ENCODE data around the gene SCYGR5. TPM values are rescaled to one million over a fixed set of nuclear protein-coding genes. Genes with fewer than 3 reads are reported as not detected.
"Not testable (repeated sequence)": the region's sequence is repeated elsewhere in the genome, so short reads cannot be mapped to it uniquely, and the experiment has no call there.

SCYGR5 gene, protein sequence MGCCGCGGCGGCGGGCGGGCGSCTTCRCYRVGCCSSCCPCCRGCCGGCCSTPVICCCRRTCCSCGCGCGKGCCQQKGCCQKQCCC
- not detected in 2 replicates for total RNA-seq

DNA sequence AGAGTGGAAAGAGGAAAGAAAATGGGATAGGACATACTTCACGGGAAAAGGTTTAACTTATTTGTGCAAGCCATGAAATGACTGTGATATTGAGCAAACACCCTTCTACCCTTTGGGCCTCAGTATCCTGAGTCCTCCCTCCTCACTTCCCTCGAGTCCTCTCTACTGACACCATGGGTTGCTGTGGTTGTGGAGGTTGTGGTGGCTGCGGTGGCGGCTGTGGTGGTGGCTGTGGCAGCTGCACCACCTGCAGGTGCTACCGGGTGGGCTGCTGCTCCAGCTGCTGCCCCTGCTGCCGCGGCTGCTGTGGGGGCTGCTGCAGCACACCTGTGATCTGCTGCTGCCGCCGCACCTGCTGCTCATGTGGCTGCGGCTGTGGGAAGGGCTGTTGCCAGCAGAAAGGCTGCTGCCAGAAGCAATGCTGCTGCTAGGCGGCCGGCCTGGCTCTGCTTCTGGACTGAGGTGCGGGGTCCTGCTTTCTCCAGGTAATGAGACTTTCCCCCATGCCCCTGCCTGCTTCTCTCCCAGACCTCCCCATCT lies at the start of gene SCYGR5:
SCYGR5 (plus strand) TSS at position 174 of the 540 bp plus-strand sequence; CDS start at position 174, 0 bp downstream.
- not testable (repeated sequence) for H3K4me3 ChIP-seq (ENCODE audit: low read depth, low read length); DNase-seq (ENCODE audit: low read depth)

DNA sequence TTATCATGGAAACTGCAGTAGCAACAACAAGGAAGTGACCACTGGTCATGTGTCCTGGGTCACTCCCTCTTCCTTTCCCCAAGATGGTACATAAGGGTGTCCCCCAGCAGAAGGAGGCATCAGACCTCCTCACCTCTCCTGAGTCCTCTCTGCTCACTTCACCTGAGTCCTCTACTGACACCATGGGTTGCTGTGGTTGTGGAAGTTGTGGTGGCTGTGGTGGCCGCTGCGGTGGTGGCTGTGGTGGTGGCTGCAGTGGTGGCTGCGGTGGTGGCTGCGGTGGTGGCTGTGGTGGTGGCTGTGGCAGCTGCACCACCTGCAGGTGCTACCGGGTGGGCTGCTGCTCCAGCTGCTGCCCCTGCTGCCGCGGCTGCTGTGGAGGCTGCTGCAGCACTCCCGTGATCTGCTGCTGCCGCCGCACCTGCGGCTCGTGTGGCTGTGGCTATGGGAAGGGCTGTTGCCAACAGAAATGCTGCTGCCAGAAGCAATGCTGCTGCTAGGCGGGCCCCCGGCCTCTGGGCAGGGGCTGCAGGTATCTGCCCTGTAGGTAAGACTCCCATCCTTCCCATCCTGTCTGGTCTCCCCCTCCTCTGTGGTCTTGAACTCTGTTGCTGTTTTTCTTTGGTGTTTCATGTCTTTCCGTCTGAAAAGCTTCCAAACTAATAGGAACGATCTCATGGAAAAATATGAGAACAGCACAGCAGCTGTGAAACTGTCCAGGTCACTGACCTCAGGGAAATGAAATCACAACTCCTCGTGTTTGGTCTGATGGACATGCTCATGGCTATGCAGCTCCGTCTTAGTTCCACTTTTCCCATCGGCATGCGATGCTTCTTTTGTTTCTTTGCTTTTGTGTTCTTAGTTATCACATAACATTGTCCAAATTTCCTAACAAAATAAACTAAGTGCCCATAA lies 49.0 kb upstream of the SCYGR5 start, which contains the start of gene SCYGR4:
SCYGR4 (plus strand) TSS at position 183 of the 915 bp plus-strand sequence; CDS start at position 183, 0 bp downstream.
- DNase-seq (ENCODE audit: low read depth): peak; percentile 20
- TF ChIP-seq, protein P1, sequence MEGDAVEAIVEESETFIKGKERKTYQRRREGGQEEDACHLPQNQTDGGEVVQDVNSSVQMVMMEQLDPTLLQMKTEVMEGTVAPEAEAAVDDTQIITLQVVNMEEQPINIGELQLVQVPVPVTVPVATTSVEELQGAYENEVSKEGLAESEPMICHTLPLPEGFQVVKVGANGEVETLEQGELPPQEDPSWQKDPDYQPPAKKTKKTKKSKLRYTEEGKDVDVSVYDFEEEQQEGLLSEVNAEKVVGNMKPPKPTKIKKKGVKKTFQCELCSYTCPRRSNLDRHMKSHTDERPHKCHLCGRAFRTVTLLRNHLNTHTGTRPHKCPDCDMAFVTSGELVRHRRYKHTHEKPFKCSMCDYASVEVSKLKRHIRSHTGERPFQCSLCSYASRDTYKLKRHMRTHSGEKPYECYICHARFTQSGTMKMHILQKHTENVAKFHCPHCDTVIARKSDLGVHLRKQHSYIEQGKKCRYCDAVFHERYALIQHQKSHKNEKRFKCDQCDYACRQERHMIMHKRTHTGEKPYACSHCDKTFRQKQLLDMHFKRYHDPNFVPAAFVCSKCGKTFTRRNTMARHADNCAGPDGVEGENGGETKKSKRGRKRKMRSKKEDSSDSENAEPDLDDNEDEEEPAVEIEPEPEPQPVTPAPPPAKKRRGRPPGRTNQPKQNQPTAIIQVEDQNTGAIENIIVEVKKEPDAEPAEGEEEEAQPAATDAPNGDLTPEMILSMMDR (conservative IDR thresholded peaks at IDR 0.05; ENCODE audit: low read depth, low read length): no peak
- no peak within 1 kb of the TSS for H3K4me3 ChIP-seq (ENCODE audit: low read depth, low read length)

DNA sequence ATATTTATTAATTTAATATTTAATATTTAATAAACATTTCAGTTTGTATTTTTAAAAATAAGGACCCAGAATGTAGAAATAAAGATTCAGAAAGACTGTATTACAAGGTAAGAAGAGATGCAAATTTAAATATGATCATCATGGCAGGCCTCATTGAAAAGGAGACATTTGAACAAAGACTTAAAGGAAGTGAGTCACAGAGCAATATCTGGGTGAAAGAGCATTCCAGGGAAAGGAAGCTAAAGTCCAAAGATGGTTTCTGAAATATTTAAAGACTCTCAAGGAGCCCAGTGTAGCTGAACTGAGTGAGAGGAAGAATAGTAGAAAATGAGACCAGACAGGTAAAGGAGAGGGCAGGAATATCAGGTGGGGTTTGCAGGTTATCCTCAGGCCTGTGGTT lies 43.4 kb upstream of the SCYGR5 start:
- DNase-seq (ENCODE audit: low read depth): peak; percentile 39
- no peak overlapping the region for H3K4me3 ChIP-seq (ENCODE audit: low read depth, low read length)
- TF ChIP-seq, protein P1 (conservative IDR thresholded peaks at IDR 0.05; ENCODE audit: low read depth, low read length): no peak

DNA sequence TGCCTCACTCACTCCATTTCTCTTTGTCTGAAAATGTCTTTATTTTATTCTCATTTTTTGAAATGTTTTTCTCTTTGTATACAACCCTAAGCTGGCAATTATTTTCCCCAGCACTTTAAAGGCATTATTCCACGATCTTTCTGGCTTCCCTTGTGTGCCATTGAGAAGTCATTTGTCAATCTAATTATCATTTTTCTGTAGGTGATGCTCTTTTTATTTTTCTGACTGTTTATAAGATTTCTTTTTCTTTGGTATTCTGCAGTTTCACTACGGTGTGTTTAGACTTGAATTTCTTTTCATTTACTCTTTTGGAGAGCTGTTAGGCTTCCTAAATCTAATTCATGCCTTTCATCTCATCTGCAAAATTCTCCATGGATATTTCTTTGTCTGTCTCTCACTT lies 41.2 kb upstream of the SCYGR5 start:
- H3K4me3 ChIP-seq (ENCODE audit: low read depth, low read length): no peak overlapping the region
- TF ChIP-seq, protein P1 (conservative IDR thresholded peaks at IDR 0.05; ENCODE audit: low read depth, low read length): no peak
- DNase-seq (ENCODE audit: low read depth): no peak

DNA sequence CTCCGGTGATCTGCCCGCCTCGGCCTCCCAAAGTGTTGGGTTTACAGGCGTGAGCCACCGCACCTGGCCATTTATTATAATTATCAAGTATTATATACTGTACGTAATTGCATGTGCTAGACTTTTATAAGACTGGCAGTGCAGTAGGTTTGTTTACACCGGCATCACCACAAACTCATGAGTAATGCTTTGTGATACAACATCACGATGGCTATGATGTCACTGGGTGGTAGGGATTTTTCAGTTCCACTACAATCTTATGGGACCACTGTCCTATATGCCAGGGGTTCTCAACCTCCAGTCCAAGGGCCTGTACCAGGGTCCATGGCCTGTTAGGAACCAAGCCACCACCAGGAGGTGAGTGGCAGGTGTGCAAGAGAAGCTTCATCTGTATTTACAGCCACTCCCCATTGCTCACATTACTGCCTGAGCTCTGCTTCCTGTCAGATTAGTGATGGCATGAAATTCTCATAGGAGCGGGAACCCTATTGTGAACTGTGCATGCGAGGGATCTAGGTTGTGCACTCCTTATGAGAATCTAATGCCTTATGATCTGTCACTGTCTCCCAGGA lies 39.9 kb upstream of the SCYGR5 start:
- TF ChIP-seq, protein P1 (conservative IDR thresholded peaks at IDR 0.05; ENCODE audit: low read depth, low read length): no peak
- H3K4me3 ChIP-seq (ENCODE audit: low read depth, low read length): no peak overlapping the region
- DNase-seq (ENCODE audit: low read depth): no peak

DNA sequence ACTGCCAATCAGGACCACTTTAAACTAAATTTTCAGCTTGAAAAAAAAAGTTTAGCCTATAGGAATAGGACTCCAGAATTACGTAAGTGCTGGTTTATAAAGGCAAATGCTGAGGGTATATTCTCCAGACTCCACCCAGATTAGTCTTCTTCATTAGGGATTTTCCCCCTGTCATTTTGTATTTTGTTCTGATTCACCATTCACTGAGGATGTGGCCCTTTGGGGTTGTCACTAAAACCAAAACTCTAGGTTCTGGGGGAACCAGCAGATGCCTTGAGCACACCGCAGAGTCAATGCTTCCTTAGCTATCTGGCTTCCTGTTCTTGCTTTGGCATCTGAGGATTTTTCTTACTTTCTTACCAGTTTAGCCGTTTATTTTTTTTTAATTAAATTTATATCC lies 38.8 kb upstream of the SCYGR5 start:
- H3K4me3 ChIP-seq (ENCODE audit: low read depth, low read length): no peak overlapping the region
- TF ChIP-seq, protein P1 (conservative IDR thresholded peaks at IDR 0.05; ENCODE audit: low read depth, low read length): no peak
- DNase-seq (ENCODE audit: low read depth): no peak

DNA sequence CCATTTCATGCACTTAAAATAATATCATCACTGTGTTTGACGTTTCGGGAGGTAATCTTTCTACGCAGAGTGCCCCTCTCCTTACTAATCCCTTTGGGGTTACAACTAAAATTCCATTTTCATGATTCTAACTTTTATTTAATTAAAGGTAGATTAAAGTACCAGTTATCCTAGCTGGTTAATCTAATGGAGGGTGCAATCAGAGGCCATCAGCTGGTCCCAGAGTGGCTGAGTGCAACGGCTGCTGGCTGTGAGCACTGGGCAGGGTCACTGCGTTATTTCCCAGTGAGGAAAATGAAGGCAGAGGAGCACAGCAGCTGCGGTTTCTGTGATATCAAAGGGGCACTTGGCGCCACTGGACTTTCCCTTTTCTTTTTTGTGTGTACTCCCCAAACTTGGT lies 37.2 kb upstream of the SCYGR5 start:
- TF ChIP-seq, protein P1 (conservative IDR thresholded peaks at IDR 0.05; ENCODE audit: low read depth, low read length): no peak
- no peak overlapping the region for H3K4me3 ChIP-seq (ENCODE audit: low read depth, low read length)
- no peak for DNase-seq (ENCODE audit: low read depth)
